BJ (cell line): ENCODE measurements around the gene SKIC8. TPM values are rescaled to one million over a fixed set of nuclear protein-coding genes. Genes with fewer than 3 reads are reported as not detected.

ENCODE experiments used
- CTCF ChIA-PET: fragments of 350-600 bp; formaldehyde crosslinking; extraction: SDS; loops from one replicate; lab custom pipeline; 2021; ENCODE audit warnings: antibody characterized with exemption, inconsistent platforms; lab: Yijun Ruan, JAX
- POLR2A ChIA-PET: fragments of 300-600 bp; sonication (Branson Sonifier 250); formaldehyde crosslinking; extraction: SDS; loops from one replicate; lab custom pipeline; 2021; ENCODE audit warnings: antibody characterized with exemption; lab: Charles Lee
- DNase-seq: peaks from one replicate; pipeline ENCODE4 v3.0.0-alpha.2; 2011; ENCODE audit warnings: low read depth
- H3K27me3 ChIP-seq: 2 replicates; pipeline ENCODE4 v1.6.0; 2011; ENCODE audit warnings: low read length; ENCODE audit not compliant: control insufficient read depth, insufficient read depth
- H3K36me3 ChIP-seq: 2 replicates; pipeline ENCODE4 v1.5.1; 2011; ENCODE audit warnings: low read length; ENCODE audit not compliant: control insufficient read depth, insufficient read depth
- H3K4me3 ChIP-seq: 2 replicates; pipeline ENCODE4 v1.5.1; 2011; ENCODE audit warnings: low read depth, mild to moderate bottlenecking, control low read depth, low read length
- CTCF ChIP-seq: IDR thresholded peaks from 2 replicates; pipeline ENCODE4 v1.5.1; 2011; ENCODE audit warnings: low read depth, mild to moderate bottlenecking, control low read depth, inconsistent platforms, low read length, moderate library complexity; ENCODE audit not compliant: insufficient read depth
- polyA plus RNA-seq: library from polyadenylated mRNA; depleted of rRNA; stranded (reverse); fragments of >200 nt; gene quantifications from 2 replicates; pipeline ENCODE4 v1.2.3, GENCODE V29; 2011

Gene SKIC8
- polyA plus RNA-seq, 1 experiment, result 72.8 TPM

GRCh38 chr15:78304216-78305066, 5.0 kb upstream of the SKIC8 start:
- POLR2A ChIA-PET, result no interaction called here
- TF ChIP-seq CTCF, result no peak
- H3K36me3 ChIP-seq, result no peaks in the 10 kb centered on the region
- H3K27me3 ChIP-seq, result no peaks in the 10 kb centered on the region
- H3K4me3 ChIP-seq, result no peak overlapping the region
- no peak for DNase-seq
- CTCF ChIA-PET, result interaction anchor here (0.7 to 27.7 kb wide), 4 partner anchors 13 to 129 kb away, joined by 3 to 578 read pairs (median 4); no protein-coding TSS in a partner anchor

- DNase-seq, result peak; percentile 85
- no peaks in the 10 kb centered on the region for H3K27me3 ChIP-seq
- H3K4me3 ChIP-seq, result no peak overlapping the region
- TF ChIP-seq CTCF, result no peak
- H3K36me3 ChIP-seq, result peaks cover 1% of the 10 kb centered on the region; the same call in 1 of the 2 replicates
- ChIA-PET POLR2A (no interaction called here), CTCF (interaction anchor here (0.7 to 27.7 kb wide), 4 partner anchors 12 to 180 kb away, joined by 3 to 578 read pairs (median 4); partner anchors contain the start of gene IREB2)
Observed at GRCh38 chr15:78302579-78303312, 3.3 kb upstream of the SKIC8 start.

- DNase-seq, result no peak
- POLR2A ChIA-PET, result no interaction called here
- no peaks in the 10 kb centered on the region for H3K27me3 ChIP-seq
- peaks cover 1% of the 10 kb centered on the region; the same call in 1 of the 2 replicates for H3K36me3 ChIP-seq
- H3K4me3 ChIP-seq, result no peak overlapping the region
- TF ChIP-seq CTCF, result no peak
- CTCF ChIA-PET, result interaction anchor here (1.1 to 27.7 kb wide), 4 partner anchors 13 to 194 kb away, joined by 3 to 578 read pairs (median 3); partner anchors contain the start of gene IREB2
Observed at GRCh38 chr15:78301828-78302227, 2.4 kb upstream of the SKIC8 start.

- no peak for TF ChIP-seq CTCF
- H3K27me3 ChIP-seq, result no peaks in the 10 kb centered on the region
- H3K4me3 ChIP-seq, result no peak overlapping the region
- H3K36me3 ChIP-seq, result peaks cover 1% of the 10 kb centered on the region; the same call in 1 of the 2 replicates
- POLR2A ChIA-PET, result no interaction called here
- DNase-seq, result no peak
- CTCF ChIA-PET, result interaction anchor here (1.5 to 27.7 kb wide), 2 partner anchors 112 to 193 kb away, joined by 3 to 578 read pairs; no protein-coding TSS in a partner anchor
Observed at GRCh38 chr15:78301326-78301725, 1.9 kb upstream of the SKIC8 start.
